GM10266 (cell line): Measurements from ENCODE around the gene ITPR3.

Experiments
- DNase-seq: peaks from one replicate; pipeline ENCODE4 v3.0.0; 2012; ENCODE audit errors: extremely low spot score
- TF ChIP-seq, protein P1 (sequence below): IDR thresholded peaks from 2 replicates; pipeline ENCODE4 v1.5.1; 2012; ENCODE audit warnings: mild to moderate bottlenecking, low read depth; ENCODE audit not compliant: control insufficient read depth, insufficient read depth; ENCODE audit errors: missing control alignments

ITPR3 gene

DNA sequence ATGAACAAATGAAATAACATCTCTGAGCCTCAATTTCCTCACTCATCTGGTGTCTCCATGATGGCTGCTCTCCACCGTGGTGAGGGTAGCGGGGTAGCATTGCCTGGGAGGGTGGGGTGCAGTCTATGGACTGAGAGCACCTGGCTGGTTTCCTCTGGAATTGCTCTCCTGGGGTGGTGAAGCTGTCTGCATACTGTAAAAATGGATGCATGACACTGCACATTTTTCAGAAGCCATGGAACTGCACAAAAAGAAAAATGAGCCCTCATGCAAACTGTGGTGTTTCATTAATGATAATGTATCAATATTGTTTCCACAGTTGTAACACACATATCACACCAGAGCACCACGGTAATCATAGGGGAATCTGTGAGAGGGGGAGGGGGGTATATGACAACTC is 12.1 kb upstream of the ITPR3 start:
- TF ChIP-seq, protein P1, sequence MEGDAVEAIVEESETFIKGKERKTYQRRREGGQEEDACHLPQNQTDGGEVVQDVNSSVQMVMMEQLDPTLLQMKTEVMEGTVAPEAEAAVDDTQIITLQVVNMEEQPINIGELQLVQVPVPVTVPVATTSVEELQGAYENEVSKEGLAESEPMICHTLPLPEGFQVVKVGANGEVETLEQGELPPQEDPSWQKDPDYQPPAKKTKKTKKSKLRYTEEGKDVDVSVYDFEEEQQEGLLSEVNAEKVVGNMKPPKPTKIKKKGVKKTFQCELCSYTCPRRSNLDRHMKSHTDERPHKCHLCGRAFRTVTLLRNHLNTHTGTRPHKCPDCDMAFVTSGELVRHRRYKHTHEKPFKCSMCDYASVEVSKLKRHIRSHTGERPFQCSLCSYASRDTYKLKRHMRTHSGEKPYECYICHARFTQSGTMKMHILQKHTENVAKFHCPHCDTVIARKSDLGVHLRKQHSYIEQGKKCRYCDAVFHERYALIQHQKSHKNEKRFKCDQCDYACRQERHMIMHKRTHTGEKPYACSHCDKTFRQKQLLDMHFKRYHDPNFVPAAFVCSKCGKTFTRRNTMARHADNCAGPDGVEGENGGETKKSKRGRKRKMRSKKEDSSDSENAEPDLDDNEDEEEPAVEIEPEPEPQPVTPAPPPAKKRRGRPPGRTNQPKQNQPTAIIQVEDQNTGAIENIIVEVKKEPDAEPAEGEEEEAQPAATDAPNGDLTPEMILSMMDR = no peak
- DNase-seq = no peak

DNA sequence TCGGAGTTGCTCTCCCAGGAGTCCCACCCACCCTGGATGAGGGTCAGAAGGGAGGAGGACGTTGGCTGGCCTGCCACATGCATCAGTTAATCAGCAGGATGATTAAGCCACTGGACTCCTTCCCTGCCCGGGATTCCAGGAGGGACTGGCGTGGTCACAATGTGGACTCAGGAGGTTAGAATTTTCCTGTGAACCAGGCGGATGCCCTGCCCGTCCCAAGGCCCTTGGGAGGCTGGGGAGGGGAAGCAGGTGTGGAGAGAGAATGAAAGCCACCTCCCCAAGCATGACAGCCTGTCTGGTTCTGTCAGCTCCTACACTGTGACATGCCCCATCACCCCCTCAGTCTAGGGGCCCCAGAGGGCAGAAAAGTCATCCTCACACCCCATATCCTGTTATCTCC is 11.6 kb upstream of the ITPR3 start:
- DNase-seq = no peak
- TF ChIP-seq, protein P1 = no peak

DNA sequence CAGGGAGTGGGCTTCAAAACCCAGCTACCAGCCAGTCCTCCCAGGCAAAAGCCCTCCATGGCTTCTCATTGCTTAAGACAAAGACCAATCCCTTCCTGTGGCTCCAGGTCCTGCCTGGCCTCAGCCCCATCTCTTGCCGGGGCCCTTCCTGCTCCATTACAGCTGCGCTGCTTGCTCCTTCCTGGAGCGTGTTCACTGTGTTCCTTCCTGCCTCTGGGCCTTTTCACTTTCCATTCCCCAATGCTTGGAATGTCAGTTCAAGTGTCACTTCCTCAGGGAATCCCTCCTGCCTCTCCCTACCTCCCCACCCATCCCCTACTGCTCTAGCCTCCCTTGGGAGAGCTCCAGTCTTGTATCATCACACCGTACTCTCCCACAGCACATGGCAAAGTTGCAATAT is 11.1 kb upstream of the ITPR3 start:
- TF ChIP-seq, protein P1 = no peak
- no peak for DNase-seq

DNA sequence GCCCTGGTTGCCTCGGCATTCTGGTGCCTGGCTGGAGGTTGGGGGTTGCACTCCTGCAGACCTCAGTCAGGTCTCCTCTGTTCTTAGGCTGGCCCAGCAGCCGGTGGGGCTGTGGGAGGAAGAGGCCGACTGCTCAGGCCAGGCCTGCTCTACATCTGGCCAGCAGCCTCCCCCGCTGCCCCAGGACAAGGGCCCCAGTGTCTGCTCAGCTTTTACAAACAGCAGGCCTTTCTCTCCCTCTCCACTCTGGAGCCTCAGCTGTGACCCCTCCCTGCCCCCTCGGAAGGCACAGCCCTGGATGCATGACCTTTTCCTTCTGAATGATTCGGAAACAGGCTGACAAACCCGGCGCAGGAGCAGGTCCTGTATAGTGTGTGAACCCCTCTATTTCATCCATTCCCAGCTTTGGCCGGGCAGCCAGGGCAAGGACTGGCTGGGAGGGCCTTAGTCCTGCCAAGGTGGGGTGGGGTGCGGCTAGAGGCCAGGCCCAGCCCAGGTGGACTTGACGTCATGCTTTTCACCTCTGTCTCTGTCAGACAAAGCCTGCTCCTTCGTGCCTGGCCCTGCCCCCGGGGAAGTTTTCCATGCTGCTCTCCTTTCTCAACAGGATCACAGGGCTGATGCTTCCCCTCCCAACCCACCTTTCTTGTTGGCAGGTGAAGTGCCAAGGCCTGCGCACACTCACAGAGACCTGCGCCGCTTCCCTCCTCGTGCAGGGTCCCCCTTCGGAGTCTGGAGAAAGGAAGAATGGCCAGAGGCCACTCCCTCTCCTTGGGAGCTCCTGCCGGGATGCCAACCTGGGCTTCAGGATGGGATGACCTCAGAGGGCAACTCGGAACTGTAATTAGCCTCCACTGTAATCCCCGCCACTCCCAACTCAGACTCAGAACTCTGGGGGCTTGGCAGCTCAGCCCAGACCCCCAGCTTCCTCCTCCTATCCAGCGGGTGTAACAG is 10.1 kb upstream of the ITPR3 start:
- no peak for DNase-seq
- TF ChIP-seq, protein P1 = no peak

DNA sequence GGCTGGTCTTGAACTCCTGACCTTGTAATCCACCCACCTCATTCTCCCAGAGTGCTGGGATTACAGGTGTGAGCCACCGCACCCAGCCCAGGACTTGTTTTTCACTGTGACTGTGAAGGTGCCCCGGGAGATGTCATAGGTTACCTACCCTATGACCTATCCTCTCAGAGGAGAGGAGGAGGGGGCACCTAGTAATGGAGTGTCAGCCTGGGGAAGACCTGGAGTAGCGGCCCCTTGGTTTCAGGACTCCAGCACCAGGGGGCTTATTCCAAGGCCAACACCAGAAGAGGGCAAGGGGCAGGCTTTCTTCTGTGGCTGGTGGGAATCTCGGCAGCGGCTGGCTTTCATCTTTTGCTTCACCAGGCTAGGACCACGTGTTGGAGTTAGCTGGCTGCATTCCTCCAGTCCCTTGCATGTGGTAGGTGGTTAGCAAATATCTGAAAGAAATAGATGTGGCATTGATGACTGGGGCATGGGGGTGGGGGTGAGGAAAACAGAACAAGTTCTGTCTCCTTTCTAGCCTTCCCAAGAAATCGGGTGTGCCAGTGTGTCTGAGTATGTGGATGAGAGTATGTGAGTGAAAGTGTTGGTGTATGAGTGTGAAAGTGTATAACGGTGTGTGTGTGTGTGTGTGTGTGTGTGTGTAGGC is 7.9 kb upstream of the ITPR3 start:
- no peak for DNase-seq

DNA sequence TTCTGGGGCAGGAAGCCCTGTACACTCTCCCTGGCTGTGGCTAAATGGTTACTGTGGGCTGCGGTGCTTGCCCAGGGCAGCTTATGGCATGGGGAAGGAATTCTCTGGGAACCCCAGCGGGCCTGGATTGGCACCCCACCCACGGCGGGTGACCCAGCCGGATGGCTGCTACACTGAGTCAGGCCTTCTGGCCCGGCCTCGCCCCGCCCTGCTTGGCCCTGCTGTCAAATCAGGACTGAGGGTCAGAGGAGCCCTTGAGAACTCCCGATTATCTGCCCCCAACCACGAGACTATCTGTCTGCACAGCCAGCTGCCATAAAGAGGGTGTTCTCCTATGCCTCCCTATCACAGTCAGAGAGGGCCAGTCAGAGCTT is 7.3 kb upstream of the ITPR3 start:
- DNase-seq = no peak
- TF ChIP-seq, protein P1 = no peak

More for the DNA sequence above, 7.9 kb upstream of the ITPR3 start:
- TF ChIP-seq, protein P1 = no peak

DNA sequence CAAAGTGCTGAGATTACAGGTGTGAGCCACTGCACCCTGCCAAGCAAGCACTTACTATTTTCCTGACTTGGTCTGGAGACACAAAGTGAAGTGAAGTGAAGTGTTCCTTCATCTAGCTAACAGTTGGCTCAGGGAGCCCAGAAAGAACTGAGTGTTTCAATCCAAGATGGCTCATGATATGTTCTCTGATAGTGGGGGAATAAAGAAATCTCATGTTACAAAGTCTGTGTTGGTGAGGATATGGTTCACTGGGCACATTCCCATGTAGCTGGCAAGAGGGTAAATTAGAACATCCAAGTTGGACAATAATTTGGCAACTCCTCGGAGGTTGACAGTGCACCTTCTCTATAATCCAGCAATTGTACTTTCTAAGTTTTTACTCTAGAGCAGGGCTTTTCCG is 5.0 kb upstream of the ITPR3 start:
- DNase-seq = no peak

More for the DNA sequence above, 5.0 kb upstream of the ITPR3 start:
- TF ChIP-seq, protein P1 = no peak
